Measurements from ENCODE around the gene ZNF236. TPM values are rescaled to one million over a fixed set of nuclear protein-coding genes. Genes with fewer than 3 reads are reported as not detected.

ZNF236 gene
- polyA plus RNA-seq, 3 donors, result 1.7 to 6.5 (median 2.4) TPM

GRCh38 chr18:76913583-76913982 lies 91.2 kb downstream of the ZNF236 start:
- Histone ChIP-seq H3K4me1 (ENCODE audit: control insufficient read depth in 1 of 2, insufficient read depth in 2 of 2, low read length in 2 of 2) (no peaks in the 10 kb centered on the region), H3K4me2 (replicated peaks; ENCODE audit: extremely low read depth, low read length, poor library complexity, severe bottlenecking) (no peak overlapping the region), H3K79me2 (ENCODE audit: insufficient read depth, low read length) (no peaks in the 10 kb centered on the region), H3K27ac (ENCODE audit: low read depth in 1 of 2, low read length in 2 of 2) (no peak overlapping the region), H3K27me3 (ENCODE audit: control insufficient read depth in 2 of 2, insufficient read depth in 2 of 2, low read length in 2 of 2) (no peaks in the 10 kb centered on the region), H4K20me1 (ENCODE audit: insufficient read depth, low read length) (no peaks in the 10 kb centered on the region), H3K9ac (ENCODE audit: insufficient read depth, low read length, poor library complexity, severe bottlenecking) (no peak overlapping the region), H3K9me3 (replicated peaks in 1 of 2; ENCODE audit: control insufficient read depth in 1 of 2, insufficient read depth in 1 of 2, low read length in 2 of 2) (no peaks in the 10 kb centered on the region), H3K36me3 (replicated peaks in 1 of 2; ENCODE audit: control insufficient read depth in 1 of 2, insufficient read depth in 2 of 2, low read length in 2 of 2) (peaks cover 90 to 100% of the 10 kb centered on the region in 2 donors), H3K4me3 (replicated peaks in 1 of 3; ENCODE audit: low read depth in 2 of 3, low read length in 3 of 3) (no peak overlapping the region), H2AFZ (ENCODE audit: insufficient read depth, low read depth, low read length, poor library complexity, severe bottlenecking) (no peak overlapping the region)
- peaks cover 78 to 91% of the 10 kb centered on the region in 2 donors for H3K36me3 Mint-ChIP-seq
- H3K4me3 Mint-ChIP-seq, result no peak overlapping the region
- TF ChIP-seq CTCF (IDR thresholded peaks at IDR 0.05), result no peak
- intact Hi-C loops (cut with micrococcal nuclease), result no loop called here
- no peak overlapping the region for H3K27ac Mint-ChIP-seq
- no peak for DNase-seq
- no peaks in the 10 kb centered on the region for H3K4me1 Mint-ChIP-seq
- WGBS (ENCODE audit: insufficient coverage), result 91% methylated on average over 5 of the region's 7 CpGs
- no peaks in the 10 kb centered on the region for H3K9me3 Mint-ChIP-seq
- H3K27me3 Mint-ChIP-seq (ENCODE audit: low read depth in 3 of 3), result peaks cover 0 to 1% (median under 1%) of the 10 kb centered on the region in 3 donors

GRCh38 chr18:76914314-76914713 lies 92.0 kb downstream of the ZNF236 start:
- no peaks in the 10 kb centered on the region for H3K9me3 Mint-ChIP-seq
- intact Hi-C loops (cut with micrococcal nuclease), result no loop called here
- Histone ChIP-seq H3K27me3 (ENCODE audit: control insufficient read depth in 2 of 2, insufficient read depth in 2 of 2, low read length in 2 of 2) (no peaks in the 10 kb centered on the region), H3K9ac (ENCODE audit: insufficient read depth, low read length, poor library complexity, severe bottlenecking) (no peak overlapping the region), H3K4me1 (ENCODE audit: control insufficient read depth in 1 of 2, insufficient read depth in 2 of 2, low read length in 2 of 2) (no peaks in the 10 kb centered on the region), H3K36me3 (replicated peaks in 1 of 2; ENCODE audit: control insufficient read depth in 1 of 2, insufficient read depth in 2 of 2, low read length in 2 of 2) (peaks cover 89 to 100% of the 10 kb centered on the region in 2 donors), H4K20me1 (ENCODE audit: insufficient read depth, low read length) (no peaks in the 10 kb centered on the region), H2AFZ (ENCODE audit: insufficient read depth, low read depth, low read length, poor library complexity, severe bottlenecking) (no peak overlapping the region), H3K4me3 (replicated peaks in 1 of 3; ENCODE audit: low read depth in 2 of 3, low read length in 3 of 3) (no peak overlapping the region), H3K9me3 (replicated peaks in 1 of 2; ENCODE audit: control insufficient read depth in 1 of 2, insufficient read depth in 1 of 2, low read length in 2 of 2) (no peaks in the 10 kb centered on the region), H3K79me2 (ENCODE audit: insufficient read depth, low read length) (no peaks in the 10 kb centered on the region), H3K4me2 (replicated peaks; ENCODE audit: extremely low read depth, low read length, poor library complexity, severe bottlenecking) (no peak overlapping the region), H3K27ac (ENCODE audit: low read depth in 1 of 2, low read length in 2 of 2) (no peak overlapping the region)
- no peak overlapping the region for H3K4me3 Mint-ChIP-seq
- DNase-seq, result no peak
- H3K27ac Mint-ChIP-seq, result no peak overlapping the region
- peaks cover 0 to 2% (median 1%) of the 10 kb centered on the region in 3 donors for H3K27me3 Mint-ChIP-seq (ENCODE audit: low read depth in 3 of 3)
- WGBS (ENCODE audit: insufficient coverage), result 100% methylated on average over 4 of the region's 8 CpGs
- H3K4me1 Mint-ChIP-seq, result no peaks in the 10 kb centered on the region
- no peak for TF ChIP-seq CTCF (IDR thresholded peaks at IDR 0.05)
- H3K36me3 Mint-ChIP-seq, result peaks cover 77 to 91% of the 10 kb centered on the region in 2 donors
